ENCODE measurements around the gene TRHDE.

Gene TRHDE

GRCh38 chr12:72272091-72272661 lies at the start of gene TRHDE:
Gene TRHDE (plus strand): TSS chr12:72272370. CDS start chr12:72272644, 274 bp downstream.
- no peak for DNase-seq

GRCh38 chr12:72226510-72226909 lies 45.7 kb upstream of the TRHDE start:
- no peak for DNase-seq

- no peak for DNase-seq
Observed at GRCh38 chr12:72228424-72228823, 43.7 kb upstream of the TRHDE start.

GRCh38 chr12:72230589-72230988 lies 41.6 kb upstream of the TRHDE start:
- DNase-seq, result no peak

GRCh38 chr12:72234886-72235285 lies 37.3 kb upstream of the TRHDE start:
- DNase-seq, result no peak

GRCh38 chr12:72236071-72236705 lies 36.0 kb upstream of the TRHDE start:
- no peak for DNase-seq

- no peak for DNase-seq
Observed at GRCh38 chr12:72241552-72241951, 30.6 kb upstream of the TRHDE start.

- no peak for DNase-seq
Observed at GRCh38 chr12:72242946-72243345, 29.2 kb upstream of the TRHDE start.

- no peak for DNase-seq
Observed at GRCh38 chr12:72246370-72246769, 25.8 kb upstream of the TRHDE start.

GRCh38 chr12:72250346-72250745 lies 21.8 kb upstream of the TRHDE start:
- no peak for DNase-seq

GRCh38 chr12:72256725-72257124 lies 15.4 kb upstream of the TRHDE start:
- no peak for DNase-seq

GRCh38 chr12:72261885-72262284 lies 10.3 kb upstream of the TRHDE start:
- no peak for DNase-seq

- no peak for DNase-seq
Observed at GRCh38 chr12:72264548-72265175, 7.5 kb upstream of the TRHDE start.

- DNase-seq, result no peak
Observed at GRCh38 chr12:72267974-72268373, 4.2 kb upstream of the TRHDE start.

GRCh38 chr12:72268386-72268785 lies 3.8 kb upstream of the TRHDE start:
- no peak for DNase-seq

- no peak for DNase-seq
Observed at GRCh38 chr12:72269491-72269890, 2.7 kb upstream of the TRHDE start.

GRCh38 chr12:72270246-72270645 lies 1.9 kb upstream of the TRHDE start:
- DNase-seq, result no peak

- DNase-seq, result no peak
Observed at GRCh38 chr12:72270961-72271360, 1.2 kb upstream of the TRHDE start.

- DNase-seq, result no peak
Observed at GRCh38 chr12:72271451-72272090, 599 bp upstream of the TRHDE start.

- DNase-seq, result no peak
Observed at GRCh38 chr12:72272731-72273498, 745 bp downstream of the TRHDE start.

GRCh38 chr12:72273499-72273837 lies 1.3 kb downstream of the TRHDE start:
- DNase-seq, result no peak

- no peak for DNase-seq
Observed at GRCh38 chr12:72273851-72274351, 1.7 kb downstream of the TRHDE start.

- no peak for DNase-seq
Observed at GRCh38 chr12:72274931-72275330, 2.8 kb downstream of the TRHDE start.

All from KG1 (cell line).